GM18951 (cell line): ENCODE results near the gene SH3BGRL2.

Experiments
- POLR2A ChIP-seq: IDR thresholded peaks from 4 replicates; pipeline ENCODE4 v1.6.1; 2011; ENCODE audit warnings: mild to moderate bottlenecking; ENCODE audit not compliant: insufficient read length, insufficient read depth; ENCODE audit errors: extremely low read depth
- in situ Hi-C: fragments of 300-500 bp; cut with MboI; formaldehyde crosslinking; loops from one replicate; pipeline ENCODE4 v1.12.0; 2022; ENCODE audit warnings: low sequenced_read_pairs, mixed read lengths, inconsistent platforms; ENCODE audit not compliant: unreplicated experiment

Gene SH3BGRL2

GRCh38 chr6:79630883-79631692 is at the start of gene SH3BGRL2:
TSS of gene SH3BGRL2 (plus strand) at chr6:79631329. CDS start at chr6:79631462, 133 bp downstream.
- in situ Hi-C loops: no loop called here
- no peak for TF ChIP-seq POLR2A

GRCh38 chr6:79584332-79584731 is 46.8 kb upstream of the SH3BGRL2 start:
- in situ Hi-C loops: no loop called here
- no peak for TF ChIP-seq POLR2A

GRCh38 chr6:79586548-79586947 is 44.6 kb upstream of the SH3BGRL2 start:
- no peak for TF ChIP-seq POLR2A
- in situ Hi-C loops: no loop called here

- TF ChIP-seq POLR2A: no peak
- in situ Hi-C loops: no loop called here
Measured at GRCh38 chr6:79589701-79590100, 41.4 kb upstream of the SH3BGRL2 start.

GRCh38 chr6:79597155-79597554 is 34.0 kb upstream of the SH3BGRL2 start:
- in situ Hi-C loops: no loop called here

GRCh38 chr6:79598012-79598411 is 33.1 kb upstream of the SH3BGRL2 start:
- in situ Hi-C loops: no loop called here
- no peak for TF ChIP-seq POLR2A

More at GRCh38 chr6:79597155-79597554, 34.0 kb upstream of the SH3BGRL2 start:
- no peak for TF ChIP-seq POLR2A

- no peak for TF ChIP-seq POLR2A
- in situ Hi-C loops: no loop called here
Measured at GRCh38 chr6:79599725-79600259, 31.3 kb upstream of the SH3BGRL2 start.

GRCh38 chr6:79600313-79600712 is 30.8 kb upstream of the SH3BGRL2 start:
- in situ Hi-C loops: no loop called here
- TF ChIP-seq POLR2A: no peak

GRCh38 chr6:79600812-79601609 is 30.1 kb upstream of the SH3BGRL2 start:
- TF ChIP-seq POLR2A: no peak
- in situ Hi-C loops: no loop called here

GRCh38 chr6:79602859-79603258 is 28.3 kb upstream of the SH3BGRL2 start:
- no peak for TF ChIP-seq POLR2A
- in situ Hi-C loops: no loop called here

- no peak for TF ChIP-seq POLR2A
- in situ Hi-C loops: no loop called here
Measured at GRCh38 chr6:79604583-79605037, 26.5 kb upstream of the SH3BGRL2 start.

- in situ Hi-C loops: no loop called here
- no peak for TF ChIP-seq POLR2A
Measured at GRCh38 chr6:79605061-79605460, 26.1 kb upstream of the SH3BGRL2 start.

GRCh38 chr6:79605968-79606764 is 25.0 kb upstream of the SH3BGRL2 start:
- in situ Hi-C loops: no loop called here

More at GRCh38 chr6:79605968-79606764, 25.0 kb upstream of the SH3BGRL2 start:
- no peak for TF ChIP-seq POLR2A
